NCI-H2029 (cell line): ENCODE results near the gene USP51.
"Not testable (repeated sequence)": the region's sequence is repeated elsewhere in the genome, so short reads cannot be mapped to it uniquely, and the experiment has no call there.

Experiments
- DNase-seq: peaks from one replicate; lab custom pipeline; 2025; lab: John Stamatoyannopoulos, UW

The USP51 gene

DNA sequence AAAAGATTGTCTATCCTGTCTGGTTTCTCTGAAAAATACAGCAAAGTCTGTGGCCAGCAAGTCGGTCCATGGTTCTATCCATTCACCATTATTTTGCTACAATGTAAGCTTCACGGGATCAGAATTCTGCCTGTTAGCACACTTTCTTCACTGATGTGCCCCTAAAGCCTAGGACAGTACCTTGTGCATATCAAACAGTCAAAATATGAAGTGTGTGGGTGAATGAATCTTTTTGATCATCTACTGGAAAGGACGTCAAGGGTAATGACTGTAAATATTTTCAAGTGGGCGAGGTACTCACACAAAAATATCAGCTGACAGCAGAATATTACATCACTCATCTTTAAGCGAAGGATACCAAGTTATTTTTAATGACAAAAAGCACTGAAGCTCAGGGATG, 24.5 kb downstream of the USP51 start:
- DNase-seq, result not testable (repeated sequence)

DNA sequence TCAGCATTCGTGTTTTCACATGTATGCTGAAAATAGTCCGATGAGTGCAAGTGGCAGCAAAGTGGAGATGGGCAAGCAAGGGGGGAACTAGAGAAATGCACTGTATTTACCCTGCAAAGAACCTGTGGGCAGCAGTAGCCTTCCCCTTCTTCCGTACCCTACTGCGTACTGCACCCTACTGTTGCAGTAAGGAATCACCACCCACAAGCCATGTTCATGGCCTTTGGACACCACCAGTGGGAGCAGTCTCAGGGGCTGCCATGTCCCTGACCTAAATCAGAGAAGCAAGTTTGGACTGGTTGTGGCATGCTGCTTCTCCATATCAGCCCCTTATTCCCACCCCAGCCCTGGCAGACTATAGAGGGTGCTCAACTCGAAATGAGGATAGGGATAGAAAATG, 25.6 kb downstream of the USP51 start:
- not testable (repeated sequence) for DNase-seq

DNA sequence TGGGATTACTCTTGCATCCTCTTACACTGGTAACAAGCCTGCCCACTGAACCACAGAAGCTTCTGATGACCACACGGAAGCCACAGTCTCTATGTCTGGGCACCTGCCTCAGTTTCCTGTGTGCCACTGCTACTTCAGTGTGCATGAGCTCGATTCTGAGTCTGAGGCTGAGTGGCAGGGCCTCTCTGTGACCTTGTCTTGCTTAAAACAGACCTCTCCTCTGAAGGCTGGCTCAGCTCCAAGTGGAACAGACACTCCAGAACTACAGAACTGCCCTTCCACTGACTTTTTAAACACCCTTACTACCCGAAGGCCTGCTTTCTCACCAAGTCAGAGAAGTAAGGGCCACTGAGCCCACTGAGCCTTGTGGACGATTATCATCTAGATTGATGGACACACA, 29.7 kb downstream of the USP51 start:
- not testable (repeated sequence) for DNase-seq

DNA sequence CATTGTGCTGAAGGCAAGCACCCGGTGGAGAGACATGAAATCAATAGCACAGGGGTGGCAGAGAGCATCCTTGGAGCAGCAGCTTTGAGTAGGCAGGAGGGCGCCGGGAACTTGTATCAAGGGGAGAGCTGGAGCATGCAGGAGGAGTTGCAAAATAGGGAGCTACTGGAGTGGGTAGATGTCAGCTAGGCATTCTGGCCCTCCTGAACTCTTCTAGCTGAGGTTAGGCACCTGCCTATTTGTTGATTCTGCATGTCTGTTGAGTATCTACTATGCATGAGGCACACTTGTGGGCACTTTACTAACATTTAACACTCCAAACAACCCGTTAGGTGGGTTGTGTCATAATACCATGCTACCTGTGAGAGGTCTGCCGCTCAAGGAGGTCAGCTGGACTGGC, 30.2 kb downstream of the USP51 start:
- not testable (repeated sequence) for DNase-seq

DNA sequence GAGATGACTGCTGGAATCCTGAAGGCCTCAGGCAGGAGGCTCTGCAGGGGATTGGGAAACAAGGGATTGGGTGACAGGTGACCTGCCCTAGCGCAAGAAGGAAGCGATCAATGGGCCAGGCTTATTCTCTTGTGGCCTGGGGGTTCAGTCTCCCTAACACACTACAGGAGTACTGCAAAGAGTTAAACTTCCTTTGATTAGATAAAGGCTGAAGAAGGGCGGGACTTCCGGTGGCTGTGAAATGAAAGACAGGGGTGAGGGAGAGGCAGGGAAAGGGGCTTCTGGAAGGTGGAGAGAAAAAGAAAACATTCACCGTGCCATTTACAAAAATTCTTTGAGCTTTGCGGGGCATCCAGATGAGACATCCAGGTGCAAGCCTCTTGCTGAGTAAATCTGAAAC, 33.9 kb downstream of the USP51 start:
- DNase-seq, result not testable (repeated sequence)

DNA sequence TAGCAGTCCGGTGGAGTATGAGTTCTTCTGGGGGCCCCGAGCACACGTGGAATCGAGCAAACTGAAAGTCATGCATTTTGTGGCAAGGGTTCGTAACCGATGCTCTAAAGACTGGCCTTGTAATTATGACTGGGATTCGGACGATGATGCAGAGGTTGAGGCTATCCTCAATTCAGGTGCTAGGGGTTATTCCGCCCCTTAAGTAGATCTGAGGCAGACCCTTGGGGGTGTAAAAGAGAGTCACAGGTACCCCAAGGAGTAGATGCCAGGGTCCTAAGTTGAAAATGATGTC, 36.9 kb downstream of the USP51 start:
- DNase-seq, result no peak

DNA sequence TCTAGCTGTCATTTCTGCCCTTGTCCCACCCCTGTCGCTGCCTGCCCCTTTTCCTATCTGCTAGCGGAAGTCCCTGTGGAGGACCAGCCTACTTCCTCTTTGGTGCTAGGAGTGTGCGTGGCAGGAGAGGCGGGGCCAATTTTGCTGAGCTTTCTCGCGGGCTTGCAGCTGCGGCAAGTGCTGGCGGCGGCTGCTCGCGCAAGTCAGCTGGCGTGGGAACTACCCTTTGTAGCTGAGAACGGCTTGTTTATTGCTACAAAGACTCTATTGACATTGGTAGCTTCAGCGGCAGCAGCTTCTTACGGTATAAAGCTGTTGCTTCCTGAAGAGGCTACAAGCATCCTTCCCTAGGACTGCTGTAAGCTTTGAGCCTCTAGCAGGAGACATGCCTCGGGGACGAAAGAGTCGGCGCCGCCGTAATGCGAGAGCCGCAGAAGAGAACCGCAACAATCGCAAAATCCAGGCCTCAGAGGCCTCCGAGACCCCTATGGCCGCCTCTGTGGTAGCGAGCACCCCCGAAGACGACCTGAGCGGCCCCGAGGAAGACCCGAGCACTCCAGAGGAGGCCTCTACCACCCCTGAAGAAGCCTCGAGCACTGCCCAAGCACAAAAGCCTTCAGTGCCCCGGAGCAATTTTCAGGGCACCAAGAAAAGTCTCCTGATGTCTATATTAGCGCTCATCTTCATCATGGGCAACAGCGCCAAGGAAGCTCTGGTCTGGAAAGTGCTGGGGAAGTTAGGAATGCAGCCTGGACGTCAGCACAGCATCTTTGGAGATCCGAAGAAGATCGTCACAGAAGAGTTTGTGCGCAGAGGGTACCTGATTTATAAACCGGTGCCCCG, 37.4 kb downstream of the USP51 start, which contains the start of gene MAGEH1:
Gene MAGEH1, plus strand, starts transcription at position 138 of the 843 bp plus-strand sequence. Its CDS starts 248 bp downstream, at position 386.
- DNase-seq, result peak; percentile 14

DNA sequence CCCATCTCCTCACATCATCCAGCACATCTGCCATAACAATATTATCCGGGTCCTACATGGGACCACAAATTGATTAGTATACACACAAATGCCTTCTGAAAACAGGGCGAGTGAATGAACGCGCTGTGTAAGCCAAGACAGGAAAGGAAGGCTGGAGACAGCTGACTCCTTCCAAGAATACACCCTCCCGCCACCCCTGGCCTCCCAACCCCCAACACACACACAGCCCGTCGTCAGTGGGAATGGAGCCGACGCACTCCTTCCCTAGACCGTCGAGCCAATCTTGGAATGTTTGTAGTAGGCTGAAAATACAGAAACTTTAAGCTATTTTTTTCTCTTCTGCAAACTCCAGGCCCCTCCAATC, 38.0 kb downstream of the USP51 start:
- no peak for DNase-seq

DNA sequence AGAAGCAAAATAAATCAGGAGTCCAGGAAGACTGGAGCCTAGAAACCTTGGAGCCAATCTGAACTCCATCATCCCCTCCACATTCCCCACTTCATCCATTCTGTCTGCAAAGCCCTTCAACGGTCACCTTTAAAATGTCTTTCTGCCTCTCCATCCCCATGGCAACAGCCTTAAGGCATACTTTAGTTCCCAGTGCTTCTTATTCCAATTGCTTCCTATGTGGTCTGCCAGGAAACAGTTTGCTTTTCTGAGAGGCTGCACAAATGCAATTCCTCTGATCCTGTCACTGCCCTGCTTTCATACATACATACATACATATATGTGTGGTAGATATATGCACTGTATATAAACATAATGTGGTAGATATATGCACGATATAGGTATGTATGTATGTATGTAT, 38.5 kb downstream of the USP51 start:
- DNase-seq, result no peak

DNA sequence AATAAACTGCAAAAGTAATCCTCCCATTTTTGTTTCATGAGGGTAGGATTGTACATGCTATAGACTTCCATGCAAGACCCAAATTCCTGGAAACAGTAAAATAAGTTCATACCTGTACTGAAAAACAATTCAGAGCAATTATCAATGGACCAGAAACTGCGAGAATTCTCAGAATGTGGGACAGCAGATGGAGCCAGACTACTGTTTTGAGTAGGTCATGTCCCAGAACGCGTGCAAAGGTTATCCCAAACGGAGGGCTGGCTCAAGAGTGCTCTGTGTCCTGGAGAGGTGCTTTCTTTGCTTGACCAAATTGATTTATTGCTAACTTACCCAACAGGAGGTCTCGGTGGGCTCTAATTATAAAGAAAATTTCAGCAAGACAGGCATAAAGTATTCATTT, 39.4 kb downstream of the USP51 start:
- no peak for DNase-seq

DNA sequence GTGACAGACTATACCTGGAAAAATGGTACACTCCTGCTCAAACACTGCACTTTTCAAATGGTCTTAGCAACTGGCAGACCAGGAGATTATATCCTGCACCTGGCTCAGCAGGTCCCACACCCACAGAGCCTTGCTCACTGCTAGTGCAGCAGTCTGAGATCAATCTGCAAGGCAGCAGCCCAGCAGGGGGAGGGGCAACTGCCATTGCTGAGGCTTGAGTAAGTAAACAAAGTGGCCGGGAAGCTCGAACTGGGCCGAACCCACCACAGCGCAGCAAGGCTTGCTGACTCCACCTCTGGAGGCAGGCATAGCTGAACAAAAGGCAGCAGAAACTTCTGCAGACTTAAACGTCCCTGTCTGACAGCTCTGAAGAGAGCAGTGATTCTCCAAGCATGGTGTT, 46.2 kb downstream of the USP51 start:
- DNase-seq, result not testable (repeated sequence)
